IPS-18a (cell line): ENCODE measurements around the gene OGDH.

ENCODE experiments used
- H3K27ac ChIP-seq: one replicate; pipeline ENCODE4 v1.5.1; 2013; ENCODE audit warnings: low read length
- H3K27me3 ChIP-seq: one replicate; pipeline ENCODE4 v1.6.1; 2013; ENCODE audit warnings: mild to moderate bottlenecking, low read length; ENCODE audit not compliant: control insufficient read depth, insufficient read depth
- H3K36me3 ChIP-seq: one replicate; pipeline ENCODE4 v1.6.1; 2013; ENCODE audit warnings: low read depth, low read length; ENCODE audit not compliant: control insufficient read depth
- H3K4me1 ChIP-seq: one replicate; pipeline ENCODE4 v1.6.1; 2013; ENCODE audit warnings: low read depth, low read length; ENCODE audit not compliant: control insufficient read depth
- H3K4me3 ChIP-seq: one replicate; pipeline ENCODE4 v1.5.1; 2013; ENCODE audit warnings: low read length
- H3K9ac ChIP-seq: one replicate; pipeline ENCODE4 v1.6.1; 2013; ENCODE audit warnings: mild to moderate bottlenecking, low read length, moderate library complexity
- H3K9me3 ChIP-seq: one replicate; pipeline ENCODE4 v1.6.1; 2013; ENCODE audit warnings: low read depth, low read length; ENCODE audit not compliant: control insufficient read depth

The OGDH gene

DNA sequence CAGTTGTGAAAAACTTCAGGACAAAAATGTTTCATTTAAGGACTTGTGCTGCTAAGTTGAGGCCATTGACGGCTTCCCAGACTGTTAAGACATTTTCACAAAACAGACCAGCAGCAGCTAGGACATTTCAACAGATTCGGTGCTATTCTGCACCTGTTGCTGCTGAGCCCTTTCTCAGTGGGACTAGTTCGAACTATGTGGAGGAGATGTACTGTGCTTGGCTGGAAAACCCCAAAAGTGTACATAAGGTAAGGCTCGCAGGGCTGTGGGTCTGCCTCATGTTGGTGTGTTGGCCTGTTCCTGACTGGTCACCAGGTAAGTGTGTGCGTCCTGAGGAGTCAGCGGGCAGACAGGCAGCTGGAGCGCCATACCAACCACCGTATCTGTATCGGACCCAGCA is 17.9 kb downstream of the OGDH start:
- Histone ChIP-seq H3K9ac (no peak overlapping the region), H3K27me3 (no peaks in the 10 kb centered on the region), H3K36me3 (peaks cover 13% of the 10 kb centered on the region), H3K9me3 (no peaks in the 10 kb centered on the region), H3K27ac (no peak overlapping the region), H3K4me1 (no peaks in the 10 kb centered on the region), H3K4me3 (no peak overlapping the region)

DNA sequence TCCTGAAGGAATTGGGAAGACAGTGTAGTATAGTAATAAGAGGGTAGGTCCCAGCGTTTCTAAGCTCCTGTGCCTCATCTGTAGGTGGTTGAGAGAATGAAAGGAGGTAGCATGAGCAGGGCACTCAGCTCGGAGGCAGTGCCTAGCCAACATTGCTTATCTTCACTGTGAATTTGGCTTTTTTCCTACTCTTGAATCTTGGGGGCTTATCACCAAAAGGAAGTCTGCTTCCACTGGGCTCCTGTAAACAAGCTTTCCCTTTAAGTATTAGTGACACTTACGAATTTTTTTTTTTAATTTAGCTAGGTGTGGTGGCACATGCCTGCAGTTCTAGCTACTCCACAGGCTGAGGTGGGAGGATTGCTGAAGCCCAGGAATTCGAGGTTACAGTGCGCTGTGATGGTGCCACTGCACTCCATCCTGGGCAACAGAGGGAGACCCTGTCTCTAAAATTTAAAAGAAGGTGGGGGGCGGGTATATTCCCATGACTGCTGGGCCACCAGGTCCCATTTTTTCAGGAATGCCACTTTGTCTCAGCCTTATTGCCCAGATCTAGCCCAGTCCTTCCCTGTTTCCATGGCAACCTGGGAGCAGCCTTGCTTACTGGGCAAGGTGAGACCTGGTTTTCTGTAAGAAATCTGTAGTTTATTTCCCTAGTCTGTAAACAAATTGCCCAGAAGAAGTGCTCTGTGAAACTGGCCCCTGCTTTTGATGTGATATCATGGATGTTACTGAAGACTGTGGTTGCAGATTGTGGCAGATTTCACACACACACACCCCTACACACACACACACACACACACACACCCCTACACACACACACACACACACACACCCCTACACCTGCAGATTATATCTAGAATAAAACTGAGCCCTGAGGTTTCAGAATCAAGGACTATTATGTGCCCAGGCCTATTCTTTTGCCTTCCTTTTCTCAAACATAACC is 19.4 kb downstream of the OGDH start:
- Histone ChIP-seq H3K27ac (no peak overlapping the region), H3K36me3 (peaks cover 13% of the 10 kb centered on the region), H3K9ac (no peak overlapping the region), H3K27me3 (no peaks in the 10 kb centered on the region), H3K4me1 (peaks cover 6% of the 10 kb centered on the region), H3K4me3 (no peak overlapping the region), H3K9me3 (no peaks in the 10 kb centered on the region)

DNA sequence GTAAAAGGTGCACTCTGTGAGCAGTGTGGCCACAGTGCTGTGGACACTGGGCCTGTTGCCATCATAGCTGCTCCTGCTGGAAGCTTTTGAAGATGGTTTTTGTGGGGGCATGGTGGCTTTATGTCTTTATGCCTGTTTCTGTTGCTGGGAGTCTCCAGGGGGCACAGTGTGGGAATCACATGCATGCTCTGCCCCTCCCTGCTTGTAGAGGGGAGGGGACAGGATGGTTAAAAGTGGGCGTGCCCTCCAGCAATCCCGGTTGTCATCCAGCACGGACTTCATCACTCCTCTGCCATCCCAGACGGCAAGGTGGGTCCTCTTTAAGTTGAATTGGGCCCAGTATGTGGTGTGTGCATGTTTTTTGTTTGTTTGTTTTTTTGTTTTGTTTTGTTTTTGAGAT is 20.2 kb downstream of the OGDH start:
- peaks cover 13% of the 10 kb centered on the region for H3K36me3 ChIP-seq
- peaks cover 14% of the 10 kb centered on the region for H3K4me1 ChIP-seq
- H3K27ac ChIP-seq = no peak overlapping the region
- H3K27me3 ChIP-seq = no peaks in the 10 kb centered on the region
- no peaks in the 10 kb centered on the region for H3K9me3 ChIP-seq
- no peak overlapping the region for H3K9ac ChIP-seq
- no peak overlapping the region for H3K4me3 ChIP-seq

DNA sequence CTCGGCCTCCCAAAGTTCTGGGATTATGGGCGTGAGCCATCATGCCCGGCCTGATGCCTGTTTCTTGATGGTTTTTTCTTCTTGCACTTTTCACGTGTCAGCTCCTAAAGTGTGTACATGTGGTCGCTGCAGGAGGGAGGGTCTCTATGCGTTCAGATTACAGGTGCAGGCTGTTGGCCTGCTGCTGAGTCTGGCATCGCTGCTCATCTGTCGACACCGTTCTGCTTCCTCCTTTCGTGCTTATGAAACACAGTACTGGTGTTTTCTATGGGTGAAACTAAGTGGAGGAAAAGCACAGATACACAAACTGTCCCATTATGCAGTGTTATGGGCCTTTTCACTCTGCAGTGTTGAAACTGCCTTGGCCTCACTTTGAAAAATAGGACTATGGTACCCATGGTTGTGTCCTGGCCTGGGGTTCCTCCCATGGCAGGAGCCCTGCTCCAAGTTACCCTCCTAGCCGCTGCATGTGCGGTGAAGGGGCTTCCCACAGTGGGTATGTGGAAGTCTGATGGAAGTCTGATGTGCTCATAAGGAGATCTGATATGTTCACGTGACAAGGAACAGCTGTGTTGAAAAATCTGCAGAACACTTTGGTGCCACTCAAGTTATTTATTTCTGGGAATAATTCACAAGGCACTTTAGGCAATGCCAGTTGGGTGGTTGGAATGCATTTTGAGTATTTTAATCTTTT is 23.5 kb downstream of the OGDH start:
- H3K9ac ChIP-seq = no peak overlapping the region
- H3K27ac ChIP-seq = no peak overlapping the region
- H3K36me3 ChIP-seq = peaks cover 8% of the 10 kb centered on the region
- H3K9me3 ChIP-seq = no peaks in the 10 kb centered on the region
- H3K4me3 ChIP-seq = no peak overlapping the region
- peaks cover 14% of the 10 kb centered on the region for H3K4me1 ChIP-seq
- H3K27me3 ChIP-seq = no peaks in the 10 kb centered on the region

DNA sequence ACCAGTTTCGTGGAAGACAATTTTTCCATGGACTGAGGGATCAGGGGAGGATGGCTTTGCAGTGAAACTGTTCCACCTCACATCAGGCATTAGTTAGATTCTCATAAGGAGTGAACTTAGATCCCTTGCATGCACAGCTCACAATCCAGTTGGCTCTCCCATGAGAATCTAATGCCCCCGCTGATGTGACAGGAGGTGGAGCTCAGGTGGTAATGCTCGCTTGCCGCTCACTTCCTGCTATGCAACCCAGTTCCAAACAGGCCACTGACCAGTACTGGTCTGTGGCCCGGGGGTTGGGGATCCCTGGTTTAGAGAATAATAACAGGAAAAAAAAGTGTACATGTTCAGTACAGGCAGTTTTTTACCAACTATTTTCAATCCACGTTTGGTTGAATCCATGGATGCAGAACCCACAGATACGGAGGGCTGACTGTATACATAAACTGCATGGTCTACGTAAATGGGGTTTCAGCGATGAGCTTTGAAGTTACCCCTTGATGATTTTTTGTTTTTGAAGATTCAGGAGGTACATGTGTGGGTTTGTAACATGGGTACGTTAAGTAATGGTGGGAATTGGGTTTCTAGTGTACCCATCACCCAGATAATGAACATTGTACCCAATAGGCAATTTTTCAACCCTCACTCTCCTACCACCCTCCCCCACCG is 24.5 kb downstream of the OGDH start:
- Histone ChIP-seq H3K36me3 (peaks cover 4% of the 10 kb centered on the region), H3K27ac (no peak overlapping the region), H3K4me1 (peaks cover 14% of the 10 kb centered on the region)

DNA sequence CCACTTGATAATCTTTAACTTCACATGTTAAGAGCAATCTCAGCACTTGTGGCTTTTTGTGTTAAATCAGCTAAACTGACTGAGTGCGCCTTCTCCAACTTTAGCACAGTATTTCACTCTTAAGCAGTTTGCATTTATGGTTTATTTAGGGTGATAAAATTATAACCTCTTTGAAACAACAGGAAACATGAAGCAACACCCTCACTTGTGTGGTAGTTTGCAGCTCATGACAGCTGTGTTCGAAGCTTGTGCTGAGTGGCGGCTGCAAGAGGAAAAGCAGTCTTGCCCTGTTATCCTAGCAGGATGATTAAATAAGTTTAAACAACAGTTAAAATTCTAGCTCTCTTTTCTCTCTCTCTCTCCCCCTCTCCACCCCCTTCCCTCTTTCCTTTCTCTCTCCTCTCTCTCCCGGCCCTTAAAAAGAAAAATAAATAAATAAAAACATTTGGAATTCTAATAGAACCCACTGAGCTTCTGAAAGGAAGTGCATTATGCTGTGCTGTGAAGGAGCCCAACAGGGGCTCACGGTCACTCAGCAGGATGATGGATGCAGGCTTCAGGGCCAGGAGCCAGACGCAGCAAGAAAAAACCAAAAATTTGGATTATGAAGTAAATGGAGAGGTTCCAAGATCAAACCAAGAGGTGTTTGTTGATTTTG is 25.2 kb downstream of the OGDH start:
- Histone ChIP-seq H3K4me3 (no peak overlapping the region), H3K36me3 (peaks cover under 1% of the 10 kb centered on the region), H3K4me1 (peaks cover 19% of the 10 kb centered on the region), H3K9ac (no peak overlapping the region), H3K9me3 (no peaks in the 10 kb centered on the region), H3K27me3 (no peaks in the 10 kb centered on the region), H3K27ac (no peak overlapping the region)

More for the DNA sequence above, 24.5 kb downstream of the OGDH start:
- no peak overlapping the region for H3K4me3 ChIP-seq
- no peaks in the 10 kb centered on the region for H3K27me3 ChIP-seq
- no peak overlapping the region for H3K9ac ChIP-seq
- H3K9me3 ChIP-seq = no peaks in the 10 kb centered on the region

DNA sequence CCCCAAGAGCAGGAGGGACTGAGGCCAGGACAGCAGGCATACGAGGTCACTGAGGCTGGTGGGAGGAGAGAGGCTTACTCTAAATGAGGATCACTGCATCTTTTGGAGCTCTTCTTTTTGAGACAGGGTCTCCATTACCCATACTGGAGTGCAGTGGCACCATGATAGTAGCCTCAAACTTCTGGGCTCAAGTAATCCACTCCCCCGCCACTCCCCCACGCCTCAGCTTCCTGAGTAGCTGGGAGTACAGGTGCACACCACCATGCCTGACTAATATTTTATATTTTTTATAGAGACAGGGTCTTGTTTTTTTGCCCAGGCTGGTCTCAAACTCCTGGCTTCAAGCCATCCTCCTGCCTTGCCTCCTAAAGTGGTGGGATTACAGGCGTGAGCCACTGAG is 25.8 kb downstream of the OGDH start:
- no peak overlapping the region for H3K4me3 ChIP-seq
- no peak overlapping the region for H3K27ac ChIP-seq
- no peak overlapping the region for H3K9ac ChIP-seq
- no peaks in the 10 kb centered on the region for H3K27me3 ChIP-seq
- no peaks in the 10 kb centered on the region for H3K36me3 ChIP-seq
- peaks cover 19% of the 10 kb centered on the region for H3K4me1 ChIP-seq
- H3K9me3 ChIP-seq = no peaks in the 10 kb centered on the region

DNA sequence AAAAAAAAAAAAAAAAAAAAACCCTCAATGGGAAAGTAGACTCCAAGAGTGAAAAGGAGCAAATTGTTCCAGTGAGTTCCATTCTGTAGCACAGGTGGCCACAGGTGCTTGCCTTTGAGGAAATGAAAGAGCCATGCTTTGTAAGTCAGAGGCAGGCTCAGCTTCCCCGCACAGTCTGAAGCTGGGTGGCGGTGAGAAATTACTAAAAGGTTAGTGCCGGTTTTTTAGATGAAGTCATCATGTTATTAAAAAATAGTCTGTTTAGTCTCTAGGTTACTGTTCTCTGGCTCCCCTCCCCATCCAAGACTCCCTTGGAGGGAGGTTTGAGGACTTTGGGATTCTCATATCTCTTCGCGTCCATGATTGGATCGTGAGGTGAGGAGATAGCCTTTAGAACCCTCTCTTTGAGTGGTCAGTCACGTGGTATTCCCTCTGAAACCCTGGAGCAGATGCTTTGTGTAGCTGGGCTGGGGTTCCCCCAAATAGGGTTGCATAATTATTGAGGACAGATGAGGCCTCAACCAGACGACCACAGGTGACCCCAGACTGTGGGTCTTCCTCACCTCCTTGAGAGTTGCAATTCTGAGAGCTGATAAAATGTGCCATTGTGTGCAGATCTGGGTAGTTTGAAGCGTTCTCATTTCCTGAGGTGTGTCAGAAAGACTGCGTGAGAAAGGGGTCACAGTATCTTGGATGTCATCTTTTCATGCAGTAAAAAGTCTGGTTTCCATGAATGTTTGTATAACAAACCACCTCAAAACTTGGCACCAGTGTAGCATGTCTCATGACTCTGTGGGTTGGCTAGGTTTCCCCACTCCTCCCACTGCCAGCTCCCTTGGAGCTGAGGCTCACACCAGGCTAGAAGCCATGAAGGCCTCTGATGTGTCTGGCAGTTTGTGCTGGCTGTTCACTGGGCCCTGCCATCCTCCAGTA is 27.1 kb downstream of the OGDH start:
- no peak overlapping the region for H3K4me3 ChIP-seq

DNA sequence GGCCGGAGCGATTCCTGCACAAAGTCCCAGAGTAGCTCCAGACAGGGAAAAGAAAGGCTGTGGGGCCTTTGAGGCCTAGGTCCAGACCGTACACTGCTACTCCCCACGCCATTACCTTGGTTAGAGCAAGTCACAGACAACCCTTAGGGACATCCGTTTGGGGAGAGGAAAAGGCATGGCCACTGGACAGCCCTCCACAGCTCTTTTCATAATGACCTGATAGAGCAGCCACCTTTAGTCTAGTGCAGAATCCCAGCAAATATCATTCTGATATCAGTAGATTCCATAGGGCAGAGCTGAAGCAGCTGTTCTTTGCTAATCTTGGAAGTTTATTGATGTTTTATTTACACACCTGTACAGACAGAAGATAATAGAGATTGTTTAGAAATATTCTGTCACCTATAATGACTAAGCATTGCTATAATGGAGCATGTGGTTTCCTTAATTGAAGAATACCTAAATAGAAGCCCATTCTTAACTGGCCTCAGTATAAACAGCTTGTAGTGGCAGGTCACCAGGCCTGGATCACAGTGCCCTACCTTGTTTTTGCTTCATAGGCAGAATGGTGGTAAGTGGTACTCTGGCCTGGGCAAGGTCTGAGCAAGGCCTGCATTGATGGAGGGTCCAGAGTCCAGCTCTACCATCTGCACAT is 27.9 kb downstream of the OGDH start:
- Histone ChIP-seq H3K4me1 (peaks cover 26% of the 10 kb centered on the region), H3K9ac (no peak overlapping the region)

More for the DNA sequence above, 27.1 kb downstream of the OGDH start:
- H3K36me3 ChIP-seq = no peaks in the 10 kb centered on the region
- H3K4me1 ChIP-seq = peaks cover 19% of the 10 kb centered on the region
- no peaks in the 10 kb centered on the region for H3K27me3 ChIP-seq
- H3K27ac ChIP-seq = no peak overlapping the region
- no peak overlapping the region for H3K9ac ChIP-seq
- H3K9me3 ChIP-seq = no peaks in the 10 kb centered on the region

DNA sequence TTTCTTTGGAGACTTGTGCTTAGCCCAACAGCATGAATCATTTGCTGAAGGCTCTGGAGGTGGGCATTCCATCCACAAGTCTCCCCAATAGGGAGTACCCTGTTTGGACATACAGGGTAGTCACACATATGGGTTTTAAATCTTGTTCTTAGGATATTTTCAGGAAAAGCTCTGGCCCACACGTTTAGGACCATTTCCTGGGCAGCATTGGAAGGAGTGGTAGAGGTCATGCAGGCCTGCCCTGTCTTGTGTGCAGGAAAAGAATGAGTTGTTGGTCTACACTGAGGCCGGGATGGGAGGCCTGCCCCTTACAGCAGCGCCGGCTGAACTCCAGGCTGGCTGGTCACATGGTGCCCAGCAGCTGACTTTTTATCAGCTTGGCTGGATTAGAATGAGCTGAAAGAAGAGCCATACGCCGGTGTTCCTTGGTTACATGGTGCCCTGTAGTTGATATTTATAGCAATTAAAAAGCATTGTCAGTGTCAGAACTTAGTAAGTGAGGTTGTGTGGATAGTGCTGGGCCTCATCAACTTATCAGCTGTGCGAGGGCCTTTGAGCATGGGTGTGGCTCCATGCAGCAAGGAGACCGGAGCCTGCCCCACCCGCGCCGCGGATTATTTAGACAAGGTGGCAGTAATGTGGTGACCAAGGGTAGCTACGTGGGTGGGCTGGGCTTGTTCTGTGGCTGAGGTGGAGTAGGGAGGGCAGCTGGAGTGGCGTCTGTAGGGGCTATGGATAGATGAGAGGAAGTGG is 28.6 kb downstream of the OGDH start:
- Histone ChIP-seq H3K36me3 (no peaks in the 10 kb centered on the region), H3K4me1 (peaks cover 33% of the 10 kb centered on the region), H3K27me3 (no peaks in the 10 kb centered on the region), H3K9me3 (no peaks in the 10 kb centered on the region), H3K4me3 (no peak overlapping the region), H3K27ac (no peak overlapping the region), H3K9ac (no peak overlapping the region)

More for the DNA sequence above, 27.9 kb downstream of the OGDH start:
- Histone ChIP-seq H3K27me3 (no peaks in the 10 kb centered on the region), H3K9me3 (no peaks in the 10 kb centered on the region), H3K36me3 (no peaks in the 10 kb centered on the region), H3K4me3 (no peak overlapping the region), H3K27ac (no peak overlapping the region)
